Measurements from ENCODE around the gene PRIM1. TPM values are rescaled to one million over a fixed set of nuclear protein-coding genes. Genes with fewer than 3 reads are reported as not detected.
A peak's percentile ranks its signal among the peaks of the same experiment; 100 is the strongest.

Gene PRIM1
- total RNA-seq, 1 experiment from 2014 or later: 26.3 TPM

DNA sequence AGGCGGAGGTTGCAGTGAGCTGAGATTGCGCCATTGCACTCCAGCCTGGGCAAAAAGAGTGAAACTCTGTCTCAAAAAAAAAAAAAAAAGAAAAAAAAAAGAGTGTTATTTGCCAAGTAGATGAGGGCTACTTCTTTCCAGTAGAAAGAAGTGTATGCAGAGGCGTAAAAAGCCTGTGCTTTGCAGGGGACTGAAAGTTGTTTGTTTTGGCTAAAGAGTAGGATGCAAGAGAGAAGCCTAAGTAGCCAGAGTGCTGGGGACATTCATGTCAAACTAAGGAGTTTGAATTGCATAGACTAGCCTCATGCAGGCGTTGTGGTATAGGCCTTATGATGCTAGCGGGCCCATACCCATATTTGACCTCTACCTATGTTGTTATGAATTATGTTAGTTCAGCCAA, 20.5 kb upstream of the PRIM1 start:
- Histone ChIP-seq H2AFZ (ENCODE audit: low read length) (no peak overlapping the region), H3K4me3 (ENCODE audit: low read length) (no peak overlapping the region), H3K9ac (ENCODE audit: low read length) (no peak overlapping the region), H3K4me2 (ENCODE audit: low read depth, low read length, poor library complexity, severe bottlenecking) (no peak overlapping the region), H4K20me1 (ENCODE audit: insufficient read depth, low read depth, low read length) (no peaks in the 10 kb centered on the region), H3K36me3 (ENCODE audit: insufficient read depth, low read length) (no peaks in the 10 kb centered on the region), H3K9me3 (ENCODE audit: low read length) (peaks cover 2% of the 10 kb centered on the region; the same call in 1 of the 2 replicates), H3K9me2 (replicated peaks; ENCODE audit: insufficient read depth, low read length) (no peaks in the 10 kb centered on the region), H3K27me3 (ENCODE audit: low read length) (no peaks in the 10 kb centered on the region), H3K79me2 (ENCODE audit: low read length) (no peaks in the 10 kb centered on the region), H3K4me1 (ENCODE audit: low read length) (peaks cover 32% of the 10 kb centered on the region), H3K27ac (ENCODE audit: low read length) (no peak overlapping the region)
- no peak for DNase-seq

DNA sequence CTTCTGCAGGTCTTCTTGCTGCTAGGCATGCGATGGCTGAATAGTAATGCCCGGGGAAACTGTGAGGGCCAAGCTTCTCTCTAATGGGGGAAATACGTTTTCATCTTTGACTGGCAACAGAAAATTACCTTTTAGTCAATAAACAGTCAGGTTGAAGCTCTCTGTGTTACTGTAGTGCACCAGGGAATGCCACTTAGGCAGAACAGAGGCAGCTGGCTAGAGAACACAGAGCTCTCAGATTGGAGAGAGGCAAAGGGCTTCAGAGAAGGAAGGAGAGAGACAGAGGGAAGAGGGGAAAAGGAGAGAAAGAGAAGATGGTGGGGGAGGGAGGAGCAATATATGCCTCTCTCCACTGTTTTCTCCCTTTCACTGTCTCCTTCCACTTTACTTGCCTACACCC, 17.7 kb upstream of the PRIM1 start:
- Histone ChIP-seq H3K9me3 (ENCODE audit: low read length) (no peaks in the 10 kb centered on the region), H4K20me1 (ENCODE audit: insufficient read depth, low read depth, low read length) (no peaks in the 10 kb centered on the region), H3K9ac (ENCODE audit: low read length) (no peak overlapping the region), H3K4me3 (ENCODE audit: low read length) (no peak overlapping the region), H3K27ac (ENCODE audit: low read length) (no peak overlapping the region), H3K27me3 (ENCODE audit: low read length) (no peaks in the 10 kb centered on the region), H3K4me1 (ENCODE audit: low read length) (peaks cover 39% of the 10 kb centered on the region), H3K9me2 (replicated peaks; ENCODE audit: insufficient read depth, low read length) (no peaks in the 10 kb centered on the region), H3K36me3 (ENCODE audit: insufficient read depth, low read length) (no peaks in the 10 kb centered on the region), H3K4me2 (ENCODE audit: low read depth, low read length, poor library complexity, severe bottlenecking) (no peak overlapping the region), H3K79me2 (ENCODE audit: low read length) (no peaks in the 10 kb centered on the region), H2AFZ (ENCODE audit: low read length) (peak overlapping the region; percentile 69; the same call in 1 of the 2 replicates)
- DNase-seq: no peak

DNA sequence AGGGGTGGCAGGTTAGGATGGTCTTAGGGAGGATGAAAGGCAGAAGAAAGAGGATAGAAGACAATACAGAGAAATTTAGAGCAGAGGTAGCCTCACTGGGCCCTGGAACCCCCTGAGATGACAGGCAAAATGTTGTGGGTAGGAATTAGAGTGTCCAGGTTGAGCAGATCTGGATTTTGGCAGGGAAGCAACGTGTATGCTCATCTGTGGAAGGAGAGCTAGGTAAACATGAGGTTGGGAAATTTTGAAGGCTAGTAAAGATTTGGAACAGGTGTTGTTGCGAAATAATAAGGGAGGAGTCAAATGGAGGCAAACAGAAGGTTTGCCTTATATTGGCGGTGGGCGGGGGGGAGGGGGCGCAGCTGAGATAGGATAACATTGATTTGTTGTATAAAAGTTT, 16.3 kb upstream of the PRIM1 start:
- Histone ChIP-seq H3K9ac (ENCODE audit: low read length) (no peak overlapping the region), H3K9me2 (replicated peaks; ENCODE audit: insufficient read depth, low read length) (no peaks in the 10 kb centered on the region), H3K9me3 (ENCODE audit: low read length) (no peaks in the 10 kb centered on the region), H3K4me1 (ENCODE audit: low read length) (peaks cover 41% of the 10 kb centered on the region), H3K4me2 (ENCODE audit: low read depth, low read length, poor library complexity, severe bottlenecking) (no peak overlapping the region), H2AFZ (ENCODE audit: low read length) (0 out of 2 replicates have a peak overlapping the region, but pooled peaks have one; percentile 6), H3K4me3 (ENCODE audit: low read length) (no peak overlapping the region), H3K36me3 (ENCODE audit: insufficient read depth, low read length) (no peaks in the 10 kb centered on the region), H3K27me3 (ENCODE audit: low read length) (no peaks in the 10 kb centered on the region), H4K20me1 (ENCODE audit: insufficient read depth, low read depth, low read length) (no peaks in the 10 kb centered on the region), H3K79me2 (ENCODE audit: low read length) (no peaks in the 10 kb centered on the region), H3K27ac (ENCODE audit: low read length) (0 out of 2 replicates have a peak overlapping the region, but pooled peaks have one; percentile 15)
- DNase-seq: no peak

DNA sequence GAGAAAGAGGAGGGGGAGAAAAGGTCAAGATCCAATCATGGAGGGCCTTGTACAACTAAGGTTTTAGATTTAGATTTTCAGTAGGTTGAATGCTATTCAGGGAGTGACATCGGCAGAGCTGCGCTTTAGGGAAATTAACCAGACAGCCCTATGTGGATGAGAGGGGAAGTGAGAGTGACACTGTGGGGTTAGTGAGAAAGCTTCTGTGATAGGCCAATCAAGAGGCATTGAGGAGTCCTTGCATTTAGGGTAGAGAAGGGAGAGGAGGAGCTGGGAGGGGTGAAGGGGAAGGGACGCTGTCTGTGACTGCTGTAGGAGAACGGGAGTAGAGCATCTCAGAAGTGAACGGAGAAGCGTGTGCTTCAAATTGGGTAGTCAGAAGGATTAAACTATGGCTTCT, 14.4 kb upstream of the PRIM1 start:
- Histone ChIP-seq H3K36me3 (ENCODE audit: insufficient read depth, low read length) (no peaks in the 10 kb centered on the region), H3K4me1 (ENCODE audit: low read length) (peaks cover 41% of the 10 kb centered on the region), H3K4me3 (ENCODE audit: low read length) (peak overlapping the region; percentile 2; the same call in 1 of the 2 replicates), H4K20me1 (ENCODE audit: insufficient read depth, low read depth, low read length) (no peaks in the 10 kb centered on the region), H3K79me2 (ENCODE audit: low read length) (no peaks in the 10 kb centered on the region), H3K9me3 (ENCODE audit: low read length) (no peaks in the 10 kb centered on the region), H3K9me2 (replicated peaks; ENCODE audit: insufficient read depth, low read length) (no peaks in the 10 kb centered on the region), H2AFZ (ENCODE audit: low read length) (no peak overlapping the region), H3K27ac (ENCODE audit: low read length) (peak overlapping the region; percentile 74), H3K27me3 (ENCODE audit: low read length) (no peaks in the 10 kb centered on the region), H3K4me2 (ENCODE audit: low read depth, low read length, poor library complexity, severe bottlenecking) (peak overlapping the region; percentile 53), H3K9ac (ENCODE audit: low read length) (peak overlapping the region; percentile 33)
- peak; percentile 95 for DNase-seq

DNA sequence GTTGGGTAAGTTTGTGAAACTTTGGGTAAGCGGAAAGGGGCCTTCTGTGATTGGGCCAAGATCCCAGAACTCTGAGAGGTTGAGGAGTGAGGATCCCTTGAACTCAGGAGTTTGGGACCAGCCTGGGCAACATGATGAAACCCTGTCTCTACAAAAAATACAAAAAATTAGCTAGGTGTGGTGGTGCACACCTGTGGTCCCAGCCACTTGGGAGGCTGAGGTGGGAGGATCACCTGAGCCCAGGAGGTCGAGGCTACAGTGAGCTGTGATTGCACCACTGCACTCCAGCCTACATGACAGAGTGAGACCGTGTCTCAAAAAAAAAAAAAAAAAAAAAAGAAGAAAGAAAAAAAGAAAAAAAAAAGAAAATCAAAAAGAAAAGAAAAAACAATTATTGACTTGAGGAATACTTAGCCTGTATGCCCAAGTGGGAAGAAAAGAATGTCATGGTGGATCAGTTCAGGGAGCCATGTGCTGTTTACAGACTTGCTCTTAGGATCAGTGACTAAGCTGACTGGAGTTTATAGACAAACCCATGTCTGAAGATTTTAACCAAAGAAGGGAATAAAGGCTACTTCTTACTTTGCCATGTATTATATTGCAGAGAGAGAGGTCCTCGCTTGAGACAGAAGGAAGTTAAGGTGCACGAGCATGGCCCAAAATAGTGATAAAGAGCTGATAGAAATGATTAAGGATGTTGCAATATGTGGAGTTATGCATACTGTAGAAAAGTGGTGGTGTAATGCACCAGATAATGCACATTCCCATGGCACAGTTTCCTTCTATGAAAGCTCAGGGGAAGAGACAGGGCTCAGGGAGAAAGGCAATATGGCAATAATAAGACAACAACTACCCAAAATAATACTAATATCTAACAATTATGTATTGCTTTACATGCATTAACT, 11.9 kb upstream of the PRIM1 start:
- Histone ChIP-seq H2AFZ (ENCODE audit: low read length) (no peak overlapping the region), H3K27ac (ENCODE audit: low read length) (no peak overlapping the region), H3K9ac (ENCODE audit: low read length) (no peak overlapping the region), H3K79me2 (ENCODE audit: low read length) (no peaks in the 10 kb centered on the region), H4K20me1 (ENCODE audit: insufficient read depth, low read depth, low read length) (no peaks in the 10 kb centered on the region), H3K9me3 (ENCODE audit: low read length) (no peaks in the 10 kb centered on the region), H3K4me3 (ENCODE audit: low read length) (no peak overlapping the region), H3K36me3 (ENCODE audit: insufficient read depth, low read length) (no peaks in the 10 kb centered on the region), H3K4me1 (ENCODE audit: low read length) (peaks cover 27% of the 10 kb centered on the region), H3K9me2 (replicated peaks; ENCODE audit: insufficient read depth, low read length) (no peaks in the 10 kb centered on the region), H3K27me3 (ENCODE audit: low read length) (no peaks in the 10 kb centered on the region), H3K4me2 (ENCODE audit: low read depth, low read length, poor library complexity, severe bottlenecking) (no peak overlapping the region)
- DNase-seq: no peak

DNA sequence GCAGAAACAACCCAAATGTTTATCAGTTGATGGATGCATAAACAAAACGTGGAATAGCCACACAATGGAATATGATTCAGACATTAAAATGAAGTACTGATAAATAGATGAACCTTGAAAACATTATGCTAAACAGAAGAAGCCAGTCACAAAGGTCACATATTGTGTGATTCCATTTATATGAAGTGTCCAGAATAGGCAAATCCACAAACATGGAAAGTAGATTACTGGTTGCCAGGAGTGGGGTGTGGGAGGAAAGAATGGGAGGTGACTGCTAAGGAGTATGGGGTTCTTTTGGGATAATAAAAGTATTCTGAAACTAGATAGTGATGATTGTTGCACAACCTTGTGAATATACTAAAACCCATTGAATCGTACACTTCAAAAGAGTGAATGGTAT, 9.7 kb upstream of the PRIM1 start:
- H3K4me3 ChIP-seq (ENCODE audit: low read length): no peak overlapping the region
- no peaks in the 10 kb centered on the region for H3K9me2 ChIP-seq (replicated peaks; ENCODE audit: insufficient read depth, low read length)
- H3K4me1 ChIP-seq (ENCODE audit: low read length): peaks cover 20% of the 10 kb centered on the region
- H2AFZ ChIP-seq (ENCODE audit: low read length): no peak overlapping the region
- no peaks in the 10 kb centered on the region for H4K20me1 ChIP-seq (ENCODE audit: insufficient read depth, low read depth, low read length)
- H3K4me2 ChIP-seq (ENCODE audit: low read depth, low read length, poor library complexity, severe bottlenecking): no peak overlapping the region
- H3K27me3 ChIP-seq (ENCODE audit: low read length): no peaks in the 10 kb centered on the region
- DNase-seq: no peak
- no peaks in the 10 kb centered on the region for H3K79me2 ChIP-seq (ENCODE audit: low read length)
- H3K9me3 ChIP-seq (ENCODE audit: low read length): peaks cover 6% of the 10 kb centered on the region; the same call in 1 of the 2 replicates
- H3K27ac ChIP-seq (ENCODE audit: low read length): no peak overlapping the region
- no peaks in the 10 kb centered on the region; the same call in 1 of the 2 replicates for H3K36me3 ChIP-seq (ENCODE audit: insufficient read depth, low read length)
- no peak overlapping the region for H3K9ac ChIP-seq (ENCODE audit: low read length)

DNA sequence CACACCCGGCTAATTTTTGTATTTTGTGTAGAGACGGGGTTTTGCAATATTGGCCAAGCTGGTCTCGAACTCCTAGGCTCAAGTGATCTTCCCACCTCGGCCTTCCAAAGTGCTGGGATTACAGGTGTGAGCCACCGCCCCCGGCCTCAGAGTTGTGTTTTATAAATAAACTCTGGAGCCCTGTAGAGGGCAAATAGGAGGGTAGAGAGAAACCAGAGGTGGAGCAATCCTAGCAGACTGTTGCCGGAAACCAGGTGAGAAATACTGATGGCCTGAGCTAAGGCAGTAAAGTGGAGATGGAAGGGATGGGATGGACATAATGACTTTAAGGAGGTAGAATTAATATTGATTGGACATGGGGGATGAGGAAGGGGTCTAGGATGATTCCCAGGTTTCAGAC, 8.3 kb upstream of the PRIM1 start:
- Histone ChIP-seq H3K9ac (ENCODE audit: low read length) (no peak overlapping the region), H2AFZ (ENCODE audit: low read length) (no peak overlapping the region), H3K27me3 (ENCODE audit: low read length) (no peaks in the 10 kb centered on the region), H3K4me1 (ENCODE audit: low read length) (peaks cover 6% of the 10 kb centered on the region), H3K79me2 (ENCODE audit: low read length) (no peaks in the 10 kb centered on the region), H3K27ac (ENCODE audit: low read length) (no peak overlapping the region), H3K4me2 (ENCODE audit: low read depth, low read length, poor library complexity, severe bottlenecking) (no peak overlapping the region), H3K9me3 (ENCODE audit: low read length) (peaks cover 6% of the 10 kb centered on the region; the same call in 1 of the 2 replicates), H3K4me3 (ENCODE audit: low read length) (no peak overlapping the region), H3K36me3 (ENCODE audit: insufficient read depth, low read length) (no peaks in the 10 kb centered on the region; the same call in 1 of the 2 replicates), H3K9me2 (replicated peaks; ENCODE audit: insufficient read depth, low read length) (no peaks in the 10 kb centered on the region), H4K20me1 (ENCODE audit: insufficient read depth, low read depth, low read length) (no peaks in the 10 kb centered on the region)
- DNase-seq: no peak

DNA sequence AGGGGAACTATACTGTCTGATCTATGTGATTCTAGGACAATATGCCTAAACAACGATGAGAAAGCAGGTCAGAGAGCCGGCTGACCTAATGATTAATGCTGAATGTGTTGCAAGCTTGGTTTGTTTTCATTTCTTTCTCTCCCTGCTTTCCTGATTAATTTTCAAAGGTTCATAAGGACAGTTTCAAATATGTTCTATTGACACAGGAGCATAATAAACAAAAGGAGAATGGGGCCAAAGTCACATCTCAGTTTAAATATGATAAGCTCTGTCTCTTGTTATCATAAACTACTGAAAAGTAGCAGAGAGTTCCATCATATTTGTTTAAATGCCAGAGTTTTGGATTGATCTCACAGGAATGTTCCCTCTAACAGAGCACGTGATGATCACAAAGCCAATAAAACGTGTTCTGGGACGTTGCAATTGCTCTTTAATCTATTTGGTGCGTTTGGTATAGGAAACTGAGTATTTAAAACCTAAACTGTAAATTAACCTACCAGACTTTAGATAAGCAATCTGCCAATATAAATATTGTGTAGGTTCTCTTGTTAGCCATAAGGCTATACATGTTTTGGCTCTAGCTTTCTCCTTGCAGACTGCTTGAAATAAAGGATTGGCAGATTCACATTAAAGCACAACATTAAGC, 7.3 kb upstream of the PRIM1 start:
- no peaks in the 10 kb centered on the region for H3K27me3 ChIP-seq (ENCODE audit: low read length)
- H3K79me2 ChIP-seq (ENCODE audit: low read length): no peaks in the 10 kb centered on the region
- H4K20me1 ChIP-seq (ENCODE audit: insufficient read depth, low read depth, low read length): no peaks in the 10 kb centered on the region
- H3K27ac ChIP-seq (ENCODE audit: low read length): no peak overlapping the region
- no peak overlapping the region for H2AFZ ChIP-seq (ENCODE audit: low read length)
- DNase-seq: no peak
- H3K9me3 ChIP-seq (ENCODE audit: low read length): peaks cover 6% of the 10 kb centered on the region; the same call in 1 of the 2 replicates
- no peaks in the 10 kb centered on the region; the same call in 1 of the 2 replicates for H3K36me3 ChIP-seq (ENCODE audit: insufficient read depth, low read length)
- no peak overlapping the region for H3K9ac ChIP-seq (ENCODE audit: low read length)
- peaks cover 4% of the 10 kb centered on the region; the same call in 1 of the 2 replicates for H3K4me1 ChIP-seq (ENCODE audit: low read length)
- no peak overlapping the region for H3K4me3 ChIP-seq (ENCODE audit: low read length)
- no peak overlapping the region for H3K4me2 ChIP-seq (ENCODE audit: low read depth, low read length, poor library complexity, severe bottlenecking)
- H3K9me2 ChIP-seq (replicated peaks; ENCODE audit: insufficient read depth, low read length): no peaks in the 10 kb centered on the region

Measured in Karpas-422 (cell line).